Parathyroid adenoma (tissue), 2 donors: Measurements from ENCODE around the gene PAX5.
"Not testable (repeated sequence)": the region's sequence is repeated elsewhere in the genome, so short reads cannot be mapped to it uniquely, and the experiment has no call there.

ENCODE experiments used
- H2AFZ ChIP-seq: fragments of 300-600 bp; sonication (generic); one replicate; pipeline ENCODE4 v1.7.0; 2017; ENCODE audit warnings: antibody characterized with exemption, mild to moderate bottlenecking
- H3K27ac ChIP-seq: fragments of 300-600 bp; sonication (generic); one replicate; pipeline ENCODE4 v1.7.0; 2017
- H3K27me3 ChIP-seq: fragments of 300-600 bp; sonication (generic); one replicate; pipeline ENCODE4 v1.7.0; 2017; ENCODE audit warnings: low read length; ENCODE audit not compliant: control insufficient read depth, insufficient read depth
- H3K36me3 ChIP-seq: fragments of 300-600 bp; sonication (generic); one replicate; pipeline ENCODE4 v1.7.0; 2017; ENCODE audit warnings: low read length; ENCODE audit not compliant: control insufficient read depth, insufficient read depth
- H3K4me1 ChIP-seq: fragments of 300-600 bp; sonication (generic); one replicate; pipeline ENCODE4 v1.7.0; 2017; ENCODE audit warnings: control low read depth
- H3K4me2 ChIP-seq: fragments of 300-600 bp; sonication (generic); one replicate; pipeline ENCODE4 v1.7.0; 2017; ENCODE audit warnings: low read length
- H3K4me3 ChIP-seq: fragments of 300-600 bp; sonication (generic); one replicate; pipeline ENCODE4 v1.7.0; 2017; ENCODE audit warnings: low read depth, low read length
- H3K79me2 ChIP-seq: fragments of 300-600 bp; sonication (generic); one replicate; pipeline ENCODE4 v1.7.0; 2017; ENCODE audit warnings: control low read depth
- H3K9ac ChIP-seq: fragments of 300-600 bp; sonication (generic); one replicate; pipeline ENCODE4 v1.7.0; 2017; ENCODE audit warnings: mild to moderate bottlenecking
- H3K9me3 ChIP-seq: fragments of 300-600 bp; sonication (generic); one replicate; pipeline ENCODE4 v1.7.0; 2017; ENCODE audit warnings: low read length; ENCODE audit not compliant: control insufficient read depth
- CTCF ChIP-seq: fragments of 300-600 bp; sonication (generic); IDR thresholded peaks from one replicate; pipeline ENCODE4 v1.7.0; 2017; ENCODE audit warnings: antibody characterized with exemption, mild to moderate bottlenecking
- donor health status: primary hyperparathyroidism.

The PAX5 gene

DNA sequence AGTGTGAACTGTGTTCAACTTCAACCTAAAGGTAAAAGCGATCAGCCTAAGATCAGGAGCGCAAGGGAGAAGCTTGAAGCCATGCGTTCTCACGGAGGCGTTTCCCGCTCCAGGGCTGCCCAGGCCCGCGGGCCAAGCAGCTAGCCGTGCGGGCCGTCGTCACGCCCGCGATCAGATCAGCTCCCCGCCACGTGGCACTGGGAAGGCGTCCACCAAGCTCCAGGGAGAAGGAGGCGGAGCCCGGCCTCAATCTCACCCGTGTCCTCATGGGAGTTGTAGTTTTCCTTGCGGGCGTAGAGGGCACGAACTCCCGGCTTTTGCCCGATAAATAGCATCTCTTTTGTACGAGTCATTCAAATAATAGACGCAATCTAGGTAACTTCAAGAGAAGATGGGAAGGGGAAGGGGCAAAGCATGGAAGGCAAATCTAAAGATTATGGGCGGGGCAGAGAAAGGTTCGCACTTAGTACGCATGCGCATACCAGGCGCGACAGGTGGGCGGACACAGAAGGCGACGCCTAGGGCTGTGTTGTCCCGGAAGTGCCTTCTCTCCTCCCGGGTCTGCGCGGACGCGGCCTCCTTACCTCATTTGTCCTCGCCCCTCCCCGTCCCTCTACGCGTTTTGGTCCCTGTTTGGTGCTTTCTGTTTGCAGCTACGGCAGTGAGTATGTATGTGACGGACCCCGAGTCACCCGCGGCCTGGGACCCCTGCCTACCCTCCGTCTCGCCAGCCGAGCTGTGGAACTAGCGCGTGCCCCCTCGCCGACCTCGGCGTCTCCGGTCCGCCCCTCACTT is 45.5 kb upstream of the PAX5 start:
- H3K36me3 ChIP-seq, result no peaks in the 10 kb centered on the region
- H3K27ac ChIP-seq, result peak overlapping the region; percentile 85
- no peak for TF ChIP-seq CTCF

GRCh38 chr9:37074790-37075189 is 40.7 kb upstream of the PAX5 start:
- H3K4me3 ChIP-seq, H3K27me3 ChIP-seq, H3K4me2 ChIP-seq, H3K4me1 ChIP-seq, H3K9me3 ChIP-seq, H3K27ac ChIP-seq, H3K79me2 ChIP-seq, H3K36me3 ChIP-seq, H2AFZ ChIP-seq, H3K9ac ChIP-seq: not testable (repeated sequence)

More for the DNA sequence above, 45.5 kb upstream of the PAX5 start:
- H3K4me2 ChIP-seq, result peak overlapping the region; percentile 98
- H3K4me1 ChIP-seq, result no peaks in the 10 kb centered on the region
- peak overlapping the region; percentile 96 for H2AFZ ChIP-seq
- no peaks in the 10 kb centered on the region for H3K79me2 ChIP-seq
- H3K9me3 ChIP-seq, result no peaks in the 10 kb centered on the region
- peak overlapping the region; percentile 88 for H3K4me3 ChIP-seq
- no peaks in the 10 kb centered on the region for H3K27me3 ChIP-seq
- peak overlapping the region; percentile 72 for H3K9ac ChIP-seq

- Histone ChIP-seq H3K79me2 (no peaks in the 10 kb centered on the region), H3K4me3 (no peak overlapping the region), H3K36me3 (no peaks in the 10 kb centered on the region), H3K9ac (no peak overlapping the region), H3K4me2 (no peak overlapping the region), H2AFZ (no peak overlapping the region), H3K27me3 (no peaks in the 10 kb centered on the region), H3K4me1 (no peaks in the 10 kb centered on the region), H3K27ac (no peak overlapping the region), H3K9me3 (no peaks in the 10 kb centered on the region)
- TF ChIP-seq CTCF, result no peak
These were observed 32.2 kb upstream of the PAX5 start for GRCh38 chr9:37066139-37066725.

DNA sequence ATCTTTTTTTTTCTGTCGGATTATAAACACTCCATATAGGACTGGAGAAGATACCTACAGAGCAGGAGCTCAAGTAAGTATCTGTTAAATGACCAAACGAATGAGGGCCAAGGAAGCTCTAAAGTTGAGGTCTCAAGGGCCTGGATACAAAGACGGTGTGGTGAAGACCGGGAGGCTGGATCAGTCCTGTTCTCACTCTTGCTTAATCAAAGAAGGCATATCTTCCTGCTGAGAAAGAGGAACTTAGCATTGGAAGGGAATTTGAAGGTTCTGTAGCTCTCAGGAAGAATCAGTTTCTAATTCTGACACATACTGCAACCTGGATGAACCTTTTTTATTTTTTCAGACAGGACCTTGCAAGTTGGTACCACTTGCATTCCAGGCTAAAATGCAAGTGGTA is 28.3 kb upstream of the PAX5 start:
- Histone ChIP-seq H3K4me3 (no peak overlapping the region), H3K4me2 (no peak overlapping the region), H3K27ac (no peak overlapping the region), H2AFZ (no peak overlapping the region), H3K9me3 (no peaks in the 10 kb centered on the region), H3K36me3 (no peaks in the 10 kb centered on the region), H3K4me1 (no peaks in the 10 kb centered on the region), H3K27me3 (no peaks in the 10 kb centered on the region), H3K79me2 (no peaks in the 10 kb centered on the region), H3K9ac (no peak overlapping the region)
- no peak for TF ChIP-seq CTCF

GRCh38 chr9:37061768-37062167 is 27.7 kb upstream of the PAX5 start:
- no peak for TF ChIP-seq CTCF

More at GRCh38 chr9:37061768-37062167, 27.7 kb upstream of the PAX5 start:
- Histone ChIP-seq H3K9ac (no peak overlapping the region), H3K9me3 (no peaks in the 10 kb centered on the region), H3K27me3 (no peaks in the 10 kb centered on the region), H3K79me2 (no peaks in the 10 kb centered on the region), H3K36me3 (no peaks in the 10 kb centered on the region), H3K4me3 (no peak overlapping the region), H2AFZ (no peak overlapping the region), H3K27ac (no peak overlapping the region), H3K4me1 (no peaks in the 10 kb centered on the region), H3K4me2 (no peak overlapping the region)
